ENCODE data around the gene CRIP2.

CRIP2 gene, protein sequence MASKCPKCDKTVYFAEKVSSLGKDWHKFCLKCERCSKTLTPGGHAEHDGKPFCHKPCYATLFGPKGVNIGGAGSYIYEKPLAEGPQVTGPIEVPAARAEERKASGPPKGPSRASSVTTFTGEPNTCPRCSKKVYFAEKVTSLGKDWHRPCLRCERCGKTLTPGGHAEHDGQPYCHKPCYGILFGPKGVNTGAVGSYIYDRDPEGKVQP

GRCh38 chr14:105474483-105475268, at the start of gene CRIP2:
Gene CRIP2 (plus strand): TSS chr14:105474821. CDS start chr14:105474863, 42 bp downstream.
- in situ Hi-C loops (cut with MboI; ENCODE audit: low sequenced_read_pairs) = no loop called here

DNA sequence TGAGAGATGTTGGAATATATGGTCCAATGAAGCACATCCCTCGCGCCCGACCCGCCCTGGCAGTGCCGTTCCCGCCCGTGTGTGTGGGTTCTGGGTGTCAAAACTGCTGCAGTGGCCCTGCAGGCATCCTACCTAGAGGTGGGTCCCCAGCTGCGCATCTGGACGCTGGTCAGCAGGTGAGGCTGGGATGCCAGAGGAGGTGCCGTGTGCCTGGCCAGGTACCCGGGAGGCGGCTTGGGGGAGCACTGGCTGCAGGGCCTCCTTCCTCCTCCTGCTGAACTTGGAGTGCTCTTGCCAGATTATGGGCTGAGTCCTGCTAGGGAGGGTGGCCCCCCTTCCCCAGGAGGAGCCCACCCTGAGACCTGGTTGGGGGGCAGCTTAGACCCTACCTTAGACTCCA, 49.8 kb upstream of the CRIP2 start:
- in situ Hi-C loops (cut with MboI; ENCODE audit: low sequenced_read_pairs) = no loop called here

GRCh38 chr14:105425823-105426247, 48.8 kb upstream of the CRIP2 start:
- in situ Hi-C loops (cut with MboI; ENCODE audit: low sequenced_read_pairs) = no loop called here

DNA sequence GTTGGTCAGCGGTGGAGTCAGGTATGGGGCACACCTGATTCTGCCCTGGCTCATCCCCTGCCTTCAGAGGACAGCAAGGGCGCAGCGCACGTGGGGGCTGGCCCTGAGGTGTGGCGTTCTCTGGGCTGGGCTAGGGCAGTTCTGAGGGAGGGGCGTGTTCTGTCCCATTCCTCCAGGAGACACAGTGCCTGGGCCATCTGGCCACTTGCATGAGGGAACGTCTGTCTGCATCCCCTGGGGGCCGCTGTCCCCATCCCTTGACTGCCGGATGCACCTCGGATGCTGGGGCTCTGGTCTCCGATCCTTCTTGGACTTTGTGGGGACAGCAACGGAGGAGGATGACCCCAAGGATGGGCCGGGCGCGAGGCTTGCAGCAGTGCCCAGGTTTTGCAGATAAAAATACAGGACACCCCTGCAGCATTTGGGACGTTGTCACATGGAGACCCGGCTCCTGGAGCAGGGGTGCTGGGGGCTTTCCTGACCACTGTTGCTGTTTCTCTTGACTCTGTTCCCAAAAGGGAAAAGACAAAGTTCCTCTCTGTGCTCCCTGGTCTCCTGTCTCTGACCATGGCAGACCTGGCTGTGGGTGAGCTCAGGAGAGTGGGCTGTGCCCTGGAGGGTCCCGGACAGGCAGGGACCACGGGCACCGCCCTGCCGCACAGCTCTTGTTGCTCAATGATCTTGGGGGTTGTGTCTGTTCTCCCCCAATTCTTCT, 48.0 kb upstream of the CRIP2 start:
- in situ Hi-C loops (cut with MboI; ENCODE audit: low sequenced_read_pairs) = no loop called here

GRCh38 chr14:105427412-105427811, 47.2 kb upstream of the CRIP2 start:
- in situ Hi-C loops (cut with MboI; ENCODE audit: low sequenced_read_pairs) = no loop called here

DNA sequence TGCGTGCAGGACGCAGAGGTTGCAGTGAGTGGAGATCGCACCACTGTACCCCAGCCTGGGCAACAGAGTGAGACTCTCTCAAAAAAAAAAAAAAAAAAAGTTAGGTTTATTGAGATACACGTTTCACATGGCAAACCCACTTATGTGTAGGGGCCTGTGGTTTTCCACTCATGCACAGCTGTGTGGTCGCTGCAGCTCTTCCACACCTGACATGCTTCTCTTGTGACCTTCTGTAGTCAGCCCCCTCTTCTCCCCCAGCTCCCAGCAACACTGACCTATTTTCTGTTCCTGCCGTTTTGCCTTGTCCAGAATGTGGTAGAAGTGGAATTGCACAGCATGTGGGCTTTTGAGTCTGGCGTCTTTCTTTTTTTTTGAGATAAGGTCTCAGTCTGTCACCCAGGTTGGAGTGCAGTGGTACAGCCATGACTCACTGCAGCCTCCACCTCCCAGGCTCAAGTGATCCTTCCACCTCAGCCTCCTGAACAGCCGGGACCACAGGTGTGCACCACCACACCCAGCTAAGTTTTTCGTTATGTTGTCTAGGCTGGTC, 46.6 kb upstream of the CRIP2 start:
- in situ Hi-C loops (cut with MboI; ENCODE audit: low sequenced_read_pairs) = no loop called here

- in situ Hi-C loops (cut with MboI; ENCODE audit: low sequenced_read_pairs) = no loop called here
Observed at GRCh38 chr14:105430042-105430441, 44.6 kb upstream of the CRIP2 start.

DNA sequence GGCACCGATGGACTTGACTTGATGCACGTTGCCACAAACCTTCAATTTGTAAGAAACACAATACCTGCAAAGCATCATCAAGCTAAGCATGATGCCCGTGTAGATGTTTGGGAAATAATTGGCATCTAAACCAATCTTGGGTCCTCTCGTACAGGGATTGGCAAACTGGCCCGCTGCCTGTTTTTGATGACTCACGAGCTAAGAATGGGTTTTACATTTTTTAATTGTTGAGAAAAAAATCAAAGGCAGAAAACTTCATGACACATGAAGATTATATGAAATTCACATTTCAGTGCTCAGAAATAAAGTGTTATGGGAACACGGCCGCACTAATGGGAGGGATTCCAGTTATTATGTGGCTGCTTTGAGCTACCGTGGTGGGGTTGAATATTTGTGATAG, 44.1 kb upstream of the CRIP2 start:
- in situ Hi-C loops (cut with MboI; ENCODE audit: low sequenced_read_pairs) = no loop called here

- in situ Hi-C loops (cut with MboI; ENCODE audit: low sequenced_read_pairs) = no loop called here
Observed at GRCh38 chr14:105431256-105431655, 43.4 kb upstream of the CRIP2 start.

DNA sequence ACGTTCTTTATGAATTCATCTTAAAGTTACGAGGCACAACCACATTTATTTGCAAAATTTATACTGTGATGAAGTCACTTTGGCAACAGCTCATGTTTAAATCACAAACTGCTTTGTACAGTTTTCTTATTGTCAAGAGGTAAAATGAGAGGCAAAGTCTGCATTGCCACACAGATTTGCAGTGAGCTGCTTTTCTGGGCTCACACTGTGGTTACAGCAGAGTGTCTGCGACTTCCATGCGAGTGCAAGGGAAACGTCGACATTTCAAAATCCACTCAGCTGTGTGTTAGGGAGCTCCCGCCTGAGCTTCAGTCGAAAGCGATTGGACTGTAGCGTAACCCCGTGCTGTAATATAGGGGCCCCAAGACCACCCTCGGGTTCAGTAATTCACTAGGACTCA, 42.0 kb upstream of the CRIP2 start:
- in situ Hi-C loops (cut with MboI; ENCODE audit: low sequenced_read_pairs) = no loop called here

DNA sequence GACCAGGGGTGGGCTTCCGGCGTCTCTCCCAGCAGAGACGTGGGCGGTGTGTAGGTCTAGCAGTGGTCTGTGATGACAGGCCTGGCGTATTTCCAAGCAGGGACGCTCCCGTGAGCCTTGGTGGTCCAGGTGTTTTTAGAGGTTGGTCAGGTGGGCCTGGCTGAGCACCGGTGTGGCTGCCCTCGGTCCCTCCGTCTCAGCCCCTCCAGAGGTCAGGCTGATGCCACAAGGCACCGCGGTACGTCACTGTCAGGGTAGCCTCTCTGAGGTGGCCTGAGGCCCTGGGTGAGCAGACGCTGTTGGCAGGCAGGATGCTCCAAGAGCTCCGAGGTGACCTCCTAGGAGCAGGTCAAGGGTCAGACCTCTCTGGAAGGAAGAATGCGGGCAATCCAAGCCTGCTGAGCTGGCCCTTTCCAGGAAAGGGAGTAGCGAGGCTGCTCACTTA, 41.4 kb upstream of the CRIP2 start:
- in situ Hi-C loops (cut with MboI; ENCODE audit: low sequenced_read_pairs) = no loop called here

GRCh38 chr14:105436402-105436801, 38.2 kb upstream of the CRIP2 start:
- in situ Hi-C loops (cut with MboI; ENCODE audit: low sequenced_read_pairs) = no loop called here

GRCh38 chr14:105436891-105437722, 37.5 kb upstream of the CRIP2 start:
- in situ Hi-C loops (cut with MboI; ENCODE audit: low sequenced_read_pairs) = no loop called here

- in situ Hi-C loops (cut with MboI; ENCODE audit: low sequenced_read_pairs) = no loop called here
Observed at GRCh38 chr14:105437723-105438500, 36.7 kb upstream of the CRIP2 start.

DNA sequence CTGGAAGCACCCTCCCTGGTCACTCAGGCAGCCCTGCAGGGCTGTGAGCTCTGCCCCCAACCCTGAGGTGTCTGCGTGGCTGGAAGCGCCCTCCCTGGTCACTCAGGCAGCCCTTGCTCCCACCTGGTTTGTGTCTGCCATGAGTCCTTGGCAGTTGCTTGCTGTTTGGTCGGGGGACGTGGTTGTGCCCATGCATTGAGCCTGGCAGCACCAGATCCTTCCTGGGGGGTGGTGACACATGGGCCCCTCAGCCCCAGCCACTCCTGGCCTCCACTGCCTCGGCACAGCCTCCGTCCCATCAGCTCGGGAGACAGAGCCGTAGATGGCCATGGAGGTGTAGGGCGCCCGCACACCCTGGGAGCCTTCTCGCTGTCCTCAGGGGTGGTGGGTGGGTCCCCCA, 35.4 kb upstream of the CRIP2 start:
- in situ Hi-C loops (cut with MboI; ENCODE audit: low sequenced_read_pairs) = no loop called here

- in situ Hi-C loops (cut with MboI; ENCODE audit: low sequenced_read_pairs) = no loop called here
Observed at GRCh38 chr14:105439710-105440553, 34.7 kb upstream of the CRIP2 start.

- in situ Hi-C loops (cut with MboI; ENCODE audit: low sequenced_read_pairs) = no loop called here
Observed at GRCh38 chr14:105440554-105440900, 34.1 kb upstream of the CRIP2 start.

DNA sequence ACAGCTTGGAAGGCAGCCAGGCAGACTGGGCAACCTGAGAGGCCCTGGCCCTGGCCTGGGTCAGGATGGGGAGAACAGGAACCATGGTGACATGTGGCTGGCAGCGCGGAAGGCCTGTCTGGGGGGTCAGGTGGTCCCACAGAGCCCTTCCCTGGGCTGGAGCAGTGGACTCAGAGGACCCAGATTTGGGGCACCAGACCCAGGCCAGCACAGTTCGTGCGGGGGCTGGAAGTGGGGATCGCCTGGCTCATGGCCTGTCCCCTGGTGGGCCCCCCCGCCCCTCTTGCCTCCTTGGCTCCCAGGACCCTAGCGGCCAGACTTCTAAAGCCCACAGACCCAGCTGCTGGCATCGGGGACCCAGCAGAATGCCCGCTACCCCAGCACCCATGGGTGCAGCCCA, 33.6 kb upstream of the CRIP2 start:
- in situ Hi-C loops (cut with MboI; ENCODE audit: low sequenced_read_pairs) = no loop called here

- in situ Hi-C loops (cut with MboI; ENCODE audit: low sequenced_read_pairs) = no loop called here
Observed at GRCh38 chr14:105442125-105442524, 32.5 kb upstream of the CRIP2 start.

Data from hTERT RPE-1 (cell line).